OCI-LY1 (cell line): ENCODE data around the gene PEX1.

Source experiments
- CTCF ChIP-seq: fragments of 200-600 bp; sonication (generic), shearing (Covaris generic); IDR thresholded peaks from 2 replicates; pipeline ENCODE4 v1.5.1; 2017; ENCODE audit warnings: mild to moderate bottlenecking, antibody characterized with exemption, low read length, moderate library complexity, mixed read lengths
- EZH2 ChIP-seq: fragments of 200-600 bp; sonication (generic), shearing (Covaris generic); IDR thresholded peaks from 2 replicates; pipeline ENCODE4 v1.8.0; 2017; ENCODE audit warnings: borderline replicate concordance, mixed run types, mild to moderate bottlenecking, antibody characterized with exemption, low read length, moderate library complexity, mixed read lengths

GRCh38 chr7:92503767-92504166 lies 24.6 kb downstream of the PEX1 start:
- no peak for TF ChIP-seq CTCF
- no peak for TF ChIP-seq EZH2
